Ovary (tissue), 9 donors: Measurements from ENCODE around the gene UGP2. TPM values are rescaled to one million over a fixed set of nuclear protein-coding genes. Genes with fewer than 3 reads are reported as not detected.

Experiments used
- DNase-seq, 5 donors: peaks; one replicate each; pipeline ENCODE4 v3.0.0-alpha.2; 2019 to 2020
- H3K27ac ChIP-seq, 2 donors: fragments of 200-600 bp; one replicate each; pipeline versions ENCODE4 v1.5.1 to v1.8.0; 2019 to 2022
- H3K27me3 ChIP-seq: fragments of 200-600 bp; one replicate; pipeline ENCODE4 v1.8.0; 2022
- H3K36me3 ChIP-seq: fragments of 200-600 bp; sonication (generic); one replicate; pipeline ENCODE4 v1.5.1; 2019
- H3K4me1 ChIP-seq: one replicate; pipeline ENCODE4 v1.8.1; 2013; ENCODE audit warnings: mild to moderate bottlenecking, moderate library complexity; ENCODE audit not compliant: insufficient read depth
- H3K4me3 ChIP-seq: fragments of 200-600 bp; sonication (generic); one replicate; pipeline ENCODE4 v1.5.1; 2017
- H3K9me3 ChIP-seq, 2 donors: fragments of 200-600 bp in 1 of 2; sonication (generic) in 1 of 2; one replicate each; pipeline versions ENCODE4 v1.5.1 to v1.8.1; 2013 to 2019; ENCODE audit warnings: mild to moderate bottlenecking in 1 of 2, moderate library complexity in 1 of 2
- CTCF ChIP-seq, 3 donors: fragments of 450-650 bp in 2 of 3; fragments of 200-600 bp in 1 of 3; IDR thresholded peaks; one replicate each; pipeline versions ENCODE4 v1.5.1 to v1.8.0; 2016 to 2022; ENCODE audit warnings: antibody characterized with exemption in 3 of 3, mild to moderate bottlenecking in 1 of 3
- EP300 ChIP-seq: sonication (generic); formaldehyde crosslinking; IDR thresholded peaks from one replicate; pipeline ENCODE4 v1.6.1; 2017; ENCODE audit warnings: antibody characterized with exemption
- POLR2A ChIP-seq: fragments of 450-650 bp; IDR thresholded peaks from one replicate; pipeline ENCODE4 v1.6.1; 2017; ENCODE audit warnings: antibody characterized with exemption, mild to moderate bottlenecking, moderate library complexity
- WGBS, 3 donors: extraction: QIAGEN DNeasy Blood & Tissue Kit in 1 of 3; methylation state at CpG; one replicate each; pipeline versions ENCODE4 v1.1.5 to v1.1.7; 2013 to 2017; 5-methylcytosine and 5-hydroxymethylcytosine counted together
- intact Hi-C, 4 donors: fragments of 100-400 bp; cut with DNase I; formaldehyde crosslinking; loops; one replicate each; pipeline versions ENCODE4 v1.11.0 to v1.15.1; 2022 to 2023
- polyA plus RNA-seq, 2 donors: library from polyadenylated mRNA; stranded (reverse); fragments of 200-250 nt in 1 of 2; fragments of 350-450 nt in 1 of 2; fragmentation: Illumina TruSeq in 1 of 2; extraction: RNeasy Lipid Tissue Mini Kit (QIAGEN cat#74804) in 1 of 2; gene quantifications; one replicate each; pipeline ENCODE4 v1.2.3, GENCODE V29; 2013 to 2014
- total RNA-seq, 7 donors: library from RNA; depleted of rRNA in 2 of 7; stranded (reverse); fragments of >200 nt in 2 of 7; fragmentation: NEBNext Ultra II Directional in 3 of 7; extraction: Animal tissue kit (Norgen Biotek cat#: 25700) in 3 of 7; gene quantifications; one replicate each; pipeline versions ENCODE4 v1.1.0 to v1.2.4, GENCODE V29; 2016 to 2023
- donor health status: DM: no; HTN: no; CAD: no; lungs with moderate emphysema.
- donor health status: DM: no; HTN: no; CAD: no.
- donor health status: Bipolar disorder and iron deficiency.
- donor health status: DM: yes; HTN: yes; CAD: no.
- donor health status: DM: no; HTN: no; CAD: no.
- donor health status: DM: yes; HTN: yes; CAD: no.

UGP2 gene
- total and polyA plus RNA-seq, 9 donors = 63.7 to 129 (median 85.1) TPM

DNA sequence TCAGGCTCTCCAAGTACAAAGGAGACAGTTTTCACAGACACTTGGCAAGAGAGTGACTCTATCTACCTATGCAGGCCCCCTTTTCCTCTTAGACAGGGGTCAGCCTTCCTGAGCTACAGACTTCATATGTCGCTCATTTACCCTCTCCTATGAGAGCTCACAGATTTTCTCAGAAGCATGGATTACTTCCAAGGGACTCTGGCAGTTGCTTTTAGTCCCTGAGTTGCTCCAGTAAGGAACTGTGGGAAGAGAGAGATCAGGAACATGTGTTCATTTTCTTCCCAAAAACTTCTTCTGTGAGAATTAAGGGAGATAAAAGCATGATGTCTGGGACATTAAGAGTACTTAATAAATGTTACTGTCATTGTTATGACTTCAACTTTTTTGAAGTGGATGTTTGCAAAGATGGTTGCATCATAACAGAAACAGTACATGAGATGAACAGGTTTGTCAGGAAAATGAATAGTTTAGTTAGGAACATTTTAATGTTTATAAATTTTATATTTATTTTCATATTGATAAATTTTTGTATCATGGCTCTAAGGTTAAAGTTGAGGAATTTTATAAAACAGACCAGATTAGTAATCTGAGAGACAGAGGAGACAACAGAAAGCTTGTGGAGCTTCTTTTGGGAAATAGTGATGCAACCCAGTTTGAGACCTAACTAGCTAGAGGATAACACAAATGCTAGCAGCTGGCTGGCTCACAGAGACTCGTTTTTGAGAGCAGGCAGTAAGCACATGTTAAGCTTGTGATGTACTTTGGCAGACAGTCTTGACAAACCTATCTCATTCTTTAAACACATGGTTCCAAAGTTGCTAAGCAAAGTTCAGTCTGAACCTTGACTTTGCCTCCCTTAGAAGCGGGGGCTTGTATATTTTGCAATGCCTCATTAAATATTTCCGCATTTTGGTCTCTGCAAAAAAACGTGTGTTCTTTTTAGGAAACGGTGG is 21.7 kb upstream of the UGP2 start:
- H3K4me1 ChIP-seq = no peaks in the 10 kb centered on the region
- intact Hi-C loops = no loop called here
- no peaks in the 10 kb centered on the region for H3K27me3 ChIP-seq
- no peaks in the 10 kb centered on the region for H3K36me3 ChIP-seq
- no peaks in the 10 kb centered on the region for H3K9me3 ChIP-seq
- H3K27ac ChIP-seq = peak overlapping the region in 1 of 2 donors; percentile 48
- TF ChIP-seq POLR2A (no peak), CTCF (IDR thresholded peaks at IDR 0.05) (no peak), EP300 (no peak)
- WGBS, 3 donors = 9 to 19% (median 16%) methylated on average over 6 of the region's 6 CpGs
- peak in 4 of 5 donors; percentile 29 to 65 (median 35) for DNase-seq
- H3K4me3 ChIP-seq = no peak overlapping the region

- intact Hi-C loops = no loop called here
- Histone ChIP-seq H3K27me3 (no peaks in the 10 kb centered on the region), H3K4me3 (no peak overlapping the region), H3K4me1 (no peaks in the 10 kb centered on the region), H3K27ac (no peak overlapping the region), H3K9me3 (no peaks in the 10 kb centered on the region), H3K36me3 (no peaks in the 10 kb centered on the region)
- 91 to 95% (median 95%) methylated on average over 1 of the region's 1 CpG for WGBS, 3 donors
- no peak for TF ChIP-seq EP300
- TF ChIP-seq POLR2A = no peak
- TF ChIP-seq CTCF (IDR thresholded peaks at IDR 0.05) = no peak
- no peak for DNase-seq
Measured at GRCh38 chr2:63820969-63821368, 20.7 kb upstream of the UGP2 start.

GRCh38 chr2:63821396-63821795 is 20.3 kb upstream of the UGP2 start:
- TF ChIP-seq POLR2A (no peak), CTCF (IDR thresholded peaks at IDR 0.05) (no peak), EP300 (no peak)
- Histone ChIP-seq H3K27me3 (no peaks in the 10 kb centered on the region), H3K4me1 (no peaks in the 10 kb centered on the region), H3K27ac (no peak overlapping the region), H3K9me3 (no peaks in the 10 kb centered on the region), H3K4me3 (no peak overlapping the region), H3K36me3 (no peaks in the 10 kb centered on the region)
- intact Hi-C loops = no loop called here
- no peak for DNase-seq
- WGBS, 3 donors = 95 to 98% (median 95%) methylated on average over 3 of the region's 3 CpGs

DNA sequence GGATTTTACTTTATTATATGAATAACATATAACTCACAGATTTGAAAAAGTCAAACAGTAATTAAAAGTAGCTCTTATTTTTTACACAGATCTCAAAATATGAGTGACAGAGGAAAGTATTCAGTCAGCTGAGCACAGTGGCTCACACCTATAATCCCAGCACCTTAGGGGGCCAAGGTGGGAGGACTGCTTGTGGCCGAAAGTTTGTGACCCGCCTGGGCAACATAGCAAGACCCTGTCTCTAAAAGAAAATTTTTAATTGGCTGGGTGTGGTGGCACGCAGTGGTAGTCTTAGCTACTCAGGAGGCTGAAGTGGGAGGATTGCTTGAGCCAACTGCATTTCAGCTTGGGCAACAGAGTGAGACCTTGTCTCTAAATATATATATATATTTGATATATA is 19.2 kb upstream of the UGP2 start:
- 96 to 97% (median 97%) methylated on average over 3 of the region's 3 CpGs for WGBS, 3 donors
- H3K27me3 ChIP-seq = no peaks in the 10 kb centered on the region
- intact Hi-C loops = no loop called here
- no peak for DNase-seq
- no peaks in the 10 kb centered on the region for H3K4me1 ChIP-seq
- H3K27ac ChIP-seq = no peak overlapping the region
- H3K4me3 ChIP-seq = no peak overlapping the region
- no peaks in the 10 kb centered on the region for H3K36me3 ChIP-seq
- H3K9me3 ChIP-seq = no peaks in the 10 kb centered on the region
- TF ChIP-seq POLR2A = no peak
- TF ChIP-seq CTCF (IDR thresholded peaks at IDR 0.05) = no peak
